ENCODE data around the gene BCL11A. TPM values are rescaled to one million over a fixed set of nuclear protein-coding genes. Genes with fewer than 3 reads are reported as not detected.

BCL11A gene
- total RNA-seq, 6 donors from 2014 or later: 2.7 to 12.7 (median 5.4) TPM

GRCh38 chr2:60446413-60447267 lies 106.8 kb downstream of the BCL11A start:
- H3K4me1 ChIP-seq: peaks cover 0 to 4% (median 0%) of the 10 kb centered on the region in 4 donors
- no peaks in the 10 kb centered on the region for H3K36me3 ChIP-seq
- no peaks in the 10 kb centered on the region for H3K27me3 ChIP-seq
- no peak overlapping the region for H3K27ac ChIP-seq
- DNase-seq (no peak), ATAC-seq (ENCODE audit: low FRiP score in 2 of 2) (no peak)
- no peak overlapping the region for H3K4me3 ChIP-seq
- whole genome bisulfite sequencing, 2 donors: 71 to 79% methylated on average over 8 of the region's 8 CpGs
- TF ChIP-seq CTCF (IDR thresholded peaks at IDR 0.05) (no peak), POLR2AphosphoS5 (IDR thresholded peaks at IDR 0.05) (no peak), POLR2A (IDR thresholded peaks at IDR 0.05) (no peak), EP300 (IDR thresholded peaks at IDR 0.05) (no peak)
- no peaks in the 10 kb centered on the region for H3K9me3 ChIP-seq

- H3K4me3 ChIP-seq: no peak overlapping the region
- H3K36me3 ChIP-seq: no peaks in the 10 kb centered on the region
- H3K9me3 ChIP-seq: no peaks in the 10 kb centered on the region
- ATAC-seq (ENCODE audit: low FRiP score in 2 of 2) (no peak), DNase-seq (no peak)
- TF ChIP-seq CTCF (IDR thresholded peaks at IDR 0.05) (no peak), POLR2AphosphoS5 (IDR thresholded peaks at IDR 0.05) (no peak), POLR2A (IDR thresholded peaks at IDR 0.05) (no peak), EP300 (IDR thresholded peaks at IDR 0.05) (no peak)
- H3K27ac ChIP-seq: no peak overlapping the region
- H3K4me1 ChIP-seq: peaks cover 0 to 4% (median 0%) of the 10 kb centered on the region in 4 donors
- no peaks in the 10 kb centered on the region for H3K27me3 ChIP-seq
- WGBS, 2 donors: 54 to 57% methylated on average over 8 of the region's 8 CpGs
These were observed 107.7 kb downstream of the BCL11A start for GRCh38 chr2:60445684-60446179.

- Histone ChIP-seq H3K4me3 (no peak overlapping the region), H3K9me3 (no peaks in the 10 kb centered on the region), H3K27me3 (no peaks in the 10 kb centered on the region), H3K36me3 (no peaks in the 10 kb centered on the region), H3K4me1 (peaks cover 0 to 4% (median 0%) of the 10 kb centered on the region in 4 donors), H3K27ac (no peak overlapping the region)
- WGBS, 2 donors: 84 to 86% methylated on average over 3 of the region's 3 CpGs
- TF ChIP-seq EP300 (IDR thresholded peaks at IDR 0.05) (no peak), POLR2AphosphoS5 (IDR thresholded peaks at IDR 0.05) (no peak), CTCF (IDR thresholded peaks at IDR 0.05) (no peak), POLR2A (IDR thresholded peaks at IDR 0.05) (no peak)
- DNase-seq: no peak
- no peak for ATAC-seq (ENCODE audit: low FRiP score in 2 of 2)
These were observed 110.8 kb downstream of the BCL11A start for GRCh38 chr2:60442608-60443007.

- DNase-seq (no peak), ATAC-seq (ENCODE audit: low FRiP score in 2 of 2) (no peak)
- Histone ChIP-seq H3K9me3 (no peaks in the 10 kb centered on the region), H3K27me3 (no peaks in the 10 kb centered on the region), H3K27ac (no peak overlapping the region), H3K4me3 (no peak overlapping the region), H3K36me3 (no peaks in the 10 kb centered on the region), H3K4me1 (peaks cover 0 to 4% (median 0%) of the 10 kb centered on the region in 4 donors)
- 74 to 84% methylated on average over 4 to 5 of the region's 5 CpGs for WGBS, 2 donors
- TF ChIP-seq POLR2A (IDR thresholded peaks at IDR 0.05) (no peak), CTCF (IDR thresholded peaks at IDR 0.05) (no peak), POLR2AphosphoS5 (IDR thresholded peaks at IDR 0.05) (no peak), EP300 (IDR thresholded peaks at IDR 0.05) (no peak)
These were observed 111.7 kb downstream of the BCL11A start for GRCh38 chr2:60441800-60442199.

All from upper lobe of left lung (tissue), 6 donors.